GM18526 (cell line): ENCODE measurements around the gene HCFC1R1.

Source experiments
- POLR2A ChIP-seq: IDR thresholded peaks from 3 replicates; pipeline ENCODE4 v1.6.1; 2011; ENCODE audit not compliant: insufficient read length; ENCODE audit errors: extremely low read depth

The HCFC1R1 gene

DNA sequence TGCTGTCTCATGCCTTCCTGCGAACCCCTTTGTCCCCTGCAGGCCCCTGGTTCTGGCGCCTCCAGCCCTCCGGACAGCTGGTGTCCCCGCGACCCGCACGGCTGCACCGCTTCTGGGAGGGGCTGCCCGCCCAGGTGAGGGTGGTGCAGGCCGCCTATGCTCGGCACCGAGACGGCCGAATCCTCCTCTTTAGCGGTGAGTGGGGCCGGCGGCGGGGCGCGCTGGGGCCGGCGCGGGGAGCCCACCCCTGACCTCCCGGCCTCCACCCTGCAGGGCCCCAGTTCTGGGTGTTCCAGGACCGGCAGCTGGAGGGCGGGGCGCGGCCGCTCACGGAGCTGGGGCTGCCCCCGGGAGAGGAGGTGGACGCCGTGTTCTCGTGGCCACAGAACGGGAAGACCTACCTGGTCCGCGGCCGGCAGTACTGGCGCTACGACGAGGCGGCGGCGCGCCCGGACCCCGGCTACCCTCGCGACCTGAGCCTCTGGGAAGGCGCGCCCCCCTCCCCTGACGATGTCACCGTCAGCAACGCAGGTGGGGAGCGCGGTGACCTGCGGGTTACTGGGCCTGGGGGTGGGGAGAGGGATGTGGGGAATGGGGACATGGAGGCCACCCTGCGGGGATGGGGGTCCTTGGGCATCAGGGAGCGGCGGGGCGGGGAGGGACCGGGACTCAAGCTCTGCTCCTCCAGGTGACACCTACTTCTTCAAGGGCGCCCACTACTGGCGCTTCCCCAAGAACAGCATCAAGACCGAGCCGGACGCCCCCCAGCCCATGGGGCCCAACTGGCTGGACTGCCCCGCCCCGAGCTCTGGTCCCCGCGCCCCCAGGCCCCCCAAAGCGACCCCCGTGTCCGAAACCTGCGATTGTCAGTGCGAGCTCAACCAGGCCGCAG, 34.6 kb upstream of the HCFC1R1 start:
- TF ChIP-seq POLR2A, result no peak

DNA sequence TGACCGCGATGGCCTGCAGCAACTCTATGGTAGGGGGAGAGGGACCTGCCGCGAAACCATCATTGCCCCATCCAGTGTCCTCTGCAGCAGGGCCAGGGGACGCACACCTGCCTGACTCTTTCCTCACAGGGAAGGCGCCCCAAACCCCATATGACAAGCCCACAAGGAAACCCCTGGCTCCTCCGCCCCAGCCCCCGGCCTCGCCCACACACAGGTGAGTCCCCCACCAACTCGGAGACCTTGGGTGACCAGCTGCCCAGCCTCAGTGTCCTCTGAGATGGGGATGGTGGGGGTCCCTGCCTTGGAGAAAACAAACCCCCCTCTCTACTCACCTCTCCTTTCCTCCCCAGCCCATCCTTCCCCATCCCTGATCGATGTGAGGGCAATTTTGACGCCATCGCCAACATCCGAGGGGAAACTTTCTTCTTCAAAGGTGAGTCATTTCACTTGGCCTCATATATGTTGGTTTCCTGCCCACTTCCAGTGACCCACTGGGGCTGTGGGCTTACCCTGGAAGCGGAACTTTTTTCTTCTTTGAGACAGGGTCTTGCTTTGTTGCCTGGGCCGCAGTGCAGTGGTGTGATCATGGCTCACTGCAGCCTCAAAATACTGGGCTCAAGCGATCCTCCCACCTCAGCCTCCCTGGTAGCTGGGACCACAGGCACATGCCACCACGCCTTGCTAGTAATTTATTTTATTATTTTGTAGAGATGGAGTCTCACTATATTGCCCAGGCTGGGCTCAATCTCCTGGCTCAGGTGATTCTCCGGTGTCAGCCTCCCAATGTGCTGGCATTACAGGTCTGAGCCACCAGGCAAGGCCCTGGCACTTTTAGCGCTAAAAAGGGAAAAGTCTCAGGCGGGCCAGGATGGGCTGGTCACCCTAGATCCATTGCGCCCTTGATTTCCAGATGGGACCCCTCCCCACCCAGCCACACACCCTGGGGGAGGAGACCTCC, 33.7 kb upstream of the HCFC1R1 start:
- no peak for TF ChIP-seq POLR2A

DNA sequence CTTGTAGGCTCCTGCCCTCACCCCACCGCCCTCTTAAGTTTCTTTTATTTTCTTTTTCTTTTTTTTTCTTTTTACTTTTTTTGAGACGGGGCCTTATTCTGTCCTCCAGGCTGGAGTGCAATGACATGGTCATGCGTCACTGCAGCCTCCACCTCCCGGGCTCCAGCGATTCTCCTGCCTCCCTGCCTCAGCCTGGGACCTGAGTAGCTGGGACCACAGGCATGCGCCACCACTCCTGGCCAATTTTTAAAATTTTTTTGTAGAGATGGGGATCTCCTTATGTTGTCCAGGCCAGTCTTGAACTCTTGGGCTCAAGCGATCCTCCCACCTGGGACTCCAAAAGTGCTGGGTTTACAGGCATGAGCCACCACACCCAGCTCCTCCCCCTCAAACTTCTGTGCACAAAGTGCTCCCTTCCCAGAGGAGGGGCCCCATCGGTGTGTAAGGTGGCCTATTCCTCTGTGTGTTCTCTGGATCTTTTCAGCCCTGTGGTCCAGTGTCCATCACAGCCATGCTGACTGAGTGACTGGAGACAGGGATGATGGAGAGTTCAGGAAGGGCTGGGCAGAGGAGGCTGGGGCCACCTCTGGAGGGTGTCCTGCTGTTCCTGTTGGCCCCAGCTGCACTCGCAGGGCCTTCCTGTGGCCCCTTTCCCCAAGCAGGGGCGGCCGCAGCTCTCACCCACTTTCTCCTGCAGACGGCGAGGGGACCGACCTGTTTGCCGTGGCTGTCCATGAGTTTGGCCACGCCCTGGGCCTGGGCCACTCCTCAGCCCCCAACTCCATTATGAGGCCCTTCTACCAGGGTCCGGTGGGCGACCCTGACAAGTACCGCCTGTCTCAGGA, 32.8 kb upstream of the HCFC1R1 start:
- TF ChIP-seq POLR2A, result no peak

DNA sequence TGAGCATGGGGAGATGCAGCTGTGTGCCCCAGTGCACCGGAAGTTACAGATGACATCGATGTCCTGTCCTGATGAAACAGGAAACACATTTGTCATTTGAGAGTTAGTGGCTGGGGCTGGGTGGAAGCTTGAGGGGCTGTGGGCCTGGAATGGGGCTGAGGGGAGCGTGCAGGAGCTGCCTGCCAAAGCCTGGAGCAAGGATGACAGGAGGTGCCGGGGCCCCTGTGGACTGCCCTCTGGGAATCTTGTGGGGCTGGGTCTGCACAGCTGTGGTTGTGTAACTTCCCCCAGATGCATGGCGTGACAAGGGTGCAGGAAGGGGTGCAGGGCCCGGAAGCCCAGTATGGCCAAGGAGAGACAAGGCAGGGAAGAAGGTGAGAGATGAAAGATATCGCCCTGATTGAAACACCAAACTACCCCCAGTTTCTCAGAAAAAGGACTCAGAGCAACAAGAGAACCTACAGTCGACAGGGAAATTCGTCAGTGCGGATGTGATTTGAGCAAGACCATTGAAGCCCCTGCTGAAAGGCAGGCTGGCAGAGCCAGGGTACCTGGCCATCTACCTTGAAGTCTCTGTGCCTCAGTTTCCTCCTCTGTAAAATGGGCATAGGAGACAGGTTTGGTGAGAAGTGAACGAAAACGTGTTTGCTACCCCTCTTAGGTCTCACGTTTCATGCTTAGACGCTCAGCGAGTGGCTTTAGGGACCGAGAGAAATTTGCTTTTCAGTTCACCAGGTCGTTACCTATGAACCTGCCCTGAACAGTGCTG, 31.4 kb upstream of the HCFC1R1 start:
- TF ChIP-seq POLR2A, result no peak

DNA sequence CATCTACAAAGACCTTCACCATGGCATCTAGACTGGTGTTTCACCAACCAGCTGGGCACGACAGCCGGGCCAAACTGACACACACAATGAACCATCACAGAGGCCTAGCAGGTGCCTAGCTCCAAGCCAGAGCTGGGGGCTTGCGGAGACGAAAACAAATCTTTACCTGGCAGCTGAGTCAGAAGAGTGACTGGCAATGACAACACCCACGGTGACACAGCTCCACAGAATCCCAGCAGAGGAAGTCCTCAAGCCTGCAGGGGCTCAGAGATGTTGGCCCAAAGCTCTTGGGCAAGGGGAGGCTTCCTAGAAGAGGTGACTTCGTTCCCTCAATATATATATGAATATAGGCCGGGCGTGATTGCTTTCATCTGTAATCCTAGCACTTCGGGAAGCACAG, 27.8 kb upstream of the HCFC1R1 start:
- TF ChIP-seq POLR2A, result no peak

DNA sequence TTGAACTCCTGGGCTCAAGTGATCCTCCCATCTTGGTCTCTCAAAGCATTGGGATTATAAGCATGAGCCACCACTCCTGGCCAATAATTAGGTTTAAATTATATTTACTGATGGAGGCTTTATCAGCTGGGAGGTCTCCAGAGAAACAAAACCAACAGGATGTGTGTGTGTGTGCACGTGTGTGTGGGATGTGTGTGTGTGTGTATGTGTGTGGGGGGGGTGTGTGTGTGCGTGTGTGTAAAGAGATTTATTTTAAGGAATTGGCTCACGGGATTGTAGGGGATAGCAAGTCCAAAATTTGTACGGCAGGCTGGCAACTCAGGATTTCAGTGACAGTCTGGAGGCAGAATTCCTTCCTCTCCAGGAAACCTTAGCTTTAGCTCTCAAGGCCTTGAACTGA, 27.3 kb upstream of the HCFC1R1 start:
- TF ChIP-seq POLR2A, result no peak

DNA sequence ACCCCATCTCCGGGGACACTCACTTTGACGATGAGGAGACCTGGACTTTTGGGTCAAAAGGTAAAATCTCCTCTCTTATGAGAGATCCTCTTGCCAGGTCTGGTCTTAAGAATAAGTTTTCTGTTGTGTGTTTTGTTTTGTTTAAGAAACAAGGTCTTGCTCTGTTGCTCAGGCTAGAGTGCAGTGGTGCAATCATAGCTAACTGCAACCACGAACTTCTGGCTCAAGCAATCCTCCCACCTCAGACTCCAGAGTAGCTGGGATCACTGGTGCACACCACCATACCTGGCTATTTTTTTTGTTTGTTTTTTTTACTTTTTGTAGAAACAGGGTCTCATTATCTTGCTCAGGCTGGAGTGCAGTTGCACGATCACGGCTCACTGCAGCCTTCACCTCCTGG, 26.7 kb upstream of the HCFC1R1 start:
- no peak for TF ChIP-seq POLR2A

DNA sequence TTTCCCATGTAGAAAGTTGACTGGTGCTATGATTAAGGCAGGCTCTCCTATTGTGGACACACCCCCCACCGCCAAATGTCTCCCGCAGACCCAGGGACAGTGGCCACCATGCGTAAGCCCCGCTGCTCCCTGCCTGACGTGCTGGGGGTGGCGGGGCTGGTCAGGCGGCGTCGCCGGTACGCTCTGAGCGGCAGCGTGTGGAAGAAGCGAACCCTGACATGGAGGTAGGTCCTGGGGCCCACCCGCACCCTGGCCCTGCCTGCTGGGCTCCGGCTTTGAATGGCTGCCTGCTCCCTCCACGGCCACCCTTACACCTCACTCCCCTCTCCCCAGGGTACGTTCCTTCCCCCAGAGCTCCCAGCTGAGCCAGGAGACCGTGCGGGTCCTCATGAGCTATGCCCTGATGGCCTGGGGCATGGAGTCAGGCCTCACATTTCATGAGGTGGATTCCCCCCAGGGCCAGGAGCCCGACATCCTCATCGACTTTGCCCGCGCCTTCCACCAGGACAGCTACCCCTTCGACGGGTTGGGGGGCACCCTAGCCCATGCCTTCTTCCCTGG, 26.3 kb upstream of the HCFC1R1 start:
- TF ChIP-seq POLR2A, result no peak

DNA sequence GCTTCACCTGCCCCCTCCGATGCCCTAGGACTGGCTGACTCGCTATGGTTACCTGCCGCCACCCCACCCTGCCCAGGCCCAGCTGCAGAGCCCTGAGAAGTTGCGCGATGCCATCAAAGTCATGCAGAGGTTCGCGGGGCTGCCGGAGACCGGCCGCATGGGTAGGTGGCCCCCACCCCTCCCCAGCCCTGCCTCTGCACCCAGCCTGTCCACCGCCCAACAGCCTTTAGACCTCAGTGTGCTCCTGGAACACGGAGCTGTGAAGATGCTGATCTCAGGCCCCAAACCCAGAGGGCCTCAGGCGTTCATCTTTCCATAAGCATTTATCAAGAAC, 23.6 kb upstream of the HCFC1R1 start:
- no peak for TF ChIP-seq POLR2A

DNA sequence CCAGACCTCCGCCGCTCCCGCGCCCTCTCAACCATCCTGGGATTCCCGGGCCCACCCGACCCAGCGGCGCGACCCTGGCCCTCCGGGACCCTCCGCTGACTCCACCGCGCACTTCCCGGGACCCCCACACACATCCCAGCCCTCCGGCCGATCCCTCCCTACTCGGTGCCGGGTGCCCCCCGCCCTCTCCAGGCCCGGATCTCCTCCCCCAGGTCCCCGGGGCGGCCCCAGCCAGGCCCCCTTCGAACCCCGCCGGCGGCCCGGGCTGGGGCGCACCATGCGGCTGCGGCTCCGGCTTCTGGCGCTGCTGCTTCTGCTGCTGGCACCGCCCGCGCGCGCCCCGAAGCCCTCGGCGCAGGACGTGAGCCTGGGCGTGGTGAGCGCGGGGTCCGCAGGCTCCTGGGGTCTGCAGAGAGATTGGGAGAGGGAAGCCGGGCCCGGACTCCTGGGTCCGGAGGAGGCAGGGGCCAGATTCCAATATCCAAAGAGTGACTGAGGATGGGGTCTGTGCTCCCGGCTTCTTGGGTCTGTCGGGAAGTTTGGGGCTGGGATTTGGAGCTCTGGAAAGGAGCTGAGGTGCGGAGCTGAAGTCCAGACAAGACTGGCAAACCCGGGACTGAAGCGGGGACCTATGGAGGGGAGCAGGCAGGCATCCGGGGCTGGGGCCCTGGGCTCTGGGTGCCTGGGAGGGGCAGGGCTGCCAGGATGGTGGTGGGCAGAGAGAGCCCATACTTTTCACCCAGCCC, 23.1 kb upstream of the HCFC1R1 start:
- TF ChIP-seq POLR2A, result no peak

DNA sequence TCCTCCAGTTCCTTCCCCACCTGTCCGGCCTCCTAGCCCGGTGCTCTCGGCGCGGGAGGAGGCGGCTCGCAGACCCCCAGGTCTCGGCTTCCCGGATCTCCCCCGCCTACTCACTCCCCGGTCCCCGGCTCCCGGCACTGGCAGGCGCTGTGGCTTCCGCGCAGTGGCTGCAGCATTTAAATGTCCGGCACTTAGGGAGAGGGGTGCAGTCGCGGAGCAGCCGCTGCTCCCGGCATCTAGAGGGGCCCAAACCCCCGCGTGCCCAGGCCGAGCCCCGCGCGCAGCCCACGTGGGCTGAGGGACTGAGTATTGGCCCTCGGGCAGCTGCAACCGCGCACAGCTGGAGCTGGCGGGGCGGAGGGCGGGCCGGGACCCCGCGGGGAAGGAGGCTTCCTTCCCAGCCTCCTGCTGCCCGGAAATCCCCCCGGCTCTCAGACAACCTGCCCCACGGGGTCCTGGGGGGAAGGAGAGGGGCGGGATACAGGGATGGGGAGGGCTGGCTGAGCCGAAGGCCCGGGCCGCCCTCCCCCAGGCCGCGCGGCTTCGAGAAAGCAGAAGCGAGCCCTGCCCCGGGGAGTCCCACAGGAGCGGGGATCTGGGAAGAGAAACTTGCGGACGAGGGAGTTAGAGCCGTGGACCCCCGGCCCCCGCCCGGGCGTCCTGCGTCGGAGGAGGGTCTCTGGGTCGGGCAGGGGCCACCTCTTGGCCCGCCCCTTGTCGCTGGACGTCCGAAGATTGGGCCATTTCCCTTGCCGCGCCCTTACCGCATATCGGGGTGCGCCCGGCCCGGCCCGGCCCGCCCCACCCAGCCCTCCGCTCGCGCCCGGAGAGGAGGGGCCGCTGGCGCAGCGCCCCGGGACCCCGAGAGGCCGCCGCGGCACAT, 22.3 kb upstream of the HCFC1R1 start, which contains the start of gene MMP25:
Gene MMP25, plus strand, starts transcription at position 804 of the 883 bp plus-strand sequence. CDS start 357 bp downstream, outside the sequence.
- TF ChIP-seq POLR2A, result no peak

DNA sequence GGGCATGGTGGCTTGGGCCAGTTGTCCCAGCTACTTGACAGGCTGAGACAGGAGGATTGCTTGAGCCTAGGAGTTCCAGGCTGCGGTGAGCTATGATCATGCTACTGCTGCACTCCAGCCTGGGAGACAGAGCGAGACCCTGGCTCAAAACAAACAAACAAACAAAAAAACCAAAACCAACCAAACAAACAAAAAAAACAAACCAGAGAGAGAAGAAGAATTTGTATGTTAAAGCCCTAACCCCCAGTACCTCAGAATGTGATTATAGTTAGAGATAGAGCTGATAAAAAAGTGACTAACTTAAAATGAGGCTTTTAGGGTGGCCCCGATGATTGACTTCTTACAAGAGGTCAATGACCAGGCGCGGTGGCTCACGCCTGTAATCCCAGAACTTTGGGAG, 21.0 kb upstream of the HCFC1R1 start:
- TF ChIP-seq POLR2A, result no peak
